LNCaP clone FGC (cell line): ENCODE results near the gene CUEDC1.

Experiments used
- DNase-seq: peaks from one replicate; pipeline ENCODE4 v3.0.0-alpha.2; 2011; ENCODE audit warnings: low read depth
- H3K4me3 ChIP-seq: 2 replicates; pipeline ENCODE4 v1.5.1; 2011; ENCODE audit warnings: mild to moderate bottlenecking, low read depth, low read length, control low read depth
- CTCF ChIP-seq: IDR thresholded peaks from 2 replicates; pipeline ENCODE4 v1.5.1; 2012; ENCODE audit warnings: mild to moderate bottlenecking; ENCODE audit not compliant: control insufficient read depth, insufficient read depth; ENCODE audit errors: extremely low read depth

The CUEDC1 gene

GRCh38 chr17:57990037-57990436 lies 34.8 kb upstream of the CUEDC1 start:
- no peak for DNase-seq
- no peak overlapping the region for H3K4me3 ChIP-seq
- TF ChIP-seq CTCF, result no peak

- peak overlapping the region; percentile 69 for H3K4me3 ChIP-seq
- no peak for TF ChIP-seq CTCF
- no peak for DNase-seq
Observed at GRCh38 chr17:57988301-57989250, 33.4 kb upstream of the CUEDC1 start.

GRCh38 chr17:57987581-57988300 lies 32.5 kb upstream of the CUEDC1 start, which contains the start of gene VEZF1:
Gene VEZF1 (minus strand): TSS chr17:57988254. CDS start chr17:57988111, 143 bp downstream.
- TF ChIP-seq CTCF, result no peak
- peak within 1 kb of the TSS; percentile 69 for H3K4me3 ChIP-seq
- no peak for DNase-seq

- no peak for DNase-seq
- peak overlapping the region; percentile 69 for H3K4me3 ChIP-seq
Observed at GRCh38 chr17:57986841-57987580, 31.8 kb upstream of the CUEDC1 start.

GRCh38 chr17:57985675-57985974 lies 30.4 kb upstream of the CUEDC1 start:
- no peak for TF ChIP-seq CTCF
- no peak for DNase-seq
- no peak overlapping the region for H3K4me3 ChIP-seq

More at GRCh38 chr17:57986841-57987580, 31.8 kb upstream of the CUEDC1 start:
- TF ChIP-seq CTCF, result no peak

GRCh38 chr17:57984936-57985674 lies 29.9 kb upstream of the CUEDC1 start:
- DNase-seq, result no peak
- no peak overlapping the region for H3K4me3 ChIP-seq
- TF ChIP-seq CTCF, result no peak
